ENCODE measurements around the gene ARPC1A.

GRCh38 chr7:99293650-99294049 lies 32.0 kb upstream of the ARPC1A start:
- TF ChIP-seq, protein P1, sequence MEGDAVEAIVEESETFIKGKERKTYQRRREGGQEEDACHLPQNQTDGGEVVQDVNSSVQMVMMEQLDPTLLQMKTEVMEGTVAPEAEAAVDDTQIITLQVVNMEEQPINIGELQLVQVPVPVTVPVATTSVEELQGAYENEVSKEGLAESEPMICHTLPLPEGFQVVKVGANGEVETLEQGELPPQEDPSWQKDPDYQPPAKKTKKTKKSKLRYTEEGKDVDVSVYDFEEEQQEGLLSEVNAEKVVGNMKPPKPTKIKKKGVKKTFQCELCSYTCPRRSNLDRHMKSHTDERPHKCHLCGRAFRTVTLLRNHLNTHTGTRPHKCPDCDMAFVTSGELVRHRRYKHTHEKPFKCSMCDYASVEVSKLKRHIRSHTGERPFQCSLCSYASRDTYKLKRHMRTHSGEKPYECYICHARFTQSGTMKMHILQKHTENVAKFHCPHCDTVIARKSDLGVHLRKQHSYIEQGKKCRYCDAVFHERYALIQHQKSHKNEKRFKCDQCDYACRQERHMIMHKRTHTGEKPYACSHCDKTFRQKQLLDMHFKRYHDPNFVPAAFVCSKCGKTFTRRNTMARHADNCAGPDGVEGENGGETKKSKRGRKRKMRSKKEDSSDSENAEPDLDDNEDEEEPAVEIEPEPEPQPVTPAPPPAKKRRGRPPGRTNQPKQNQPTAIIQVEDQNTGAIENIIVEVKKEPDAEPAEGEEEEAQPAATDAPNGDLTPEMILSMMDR (IDR thresholded peaks at IDR 0.05) = no peak
- TF ChIP-seq, protein P2, sequence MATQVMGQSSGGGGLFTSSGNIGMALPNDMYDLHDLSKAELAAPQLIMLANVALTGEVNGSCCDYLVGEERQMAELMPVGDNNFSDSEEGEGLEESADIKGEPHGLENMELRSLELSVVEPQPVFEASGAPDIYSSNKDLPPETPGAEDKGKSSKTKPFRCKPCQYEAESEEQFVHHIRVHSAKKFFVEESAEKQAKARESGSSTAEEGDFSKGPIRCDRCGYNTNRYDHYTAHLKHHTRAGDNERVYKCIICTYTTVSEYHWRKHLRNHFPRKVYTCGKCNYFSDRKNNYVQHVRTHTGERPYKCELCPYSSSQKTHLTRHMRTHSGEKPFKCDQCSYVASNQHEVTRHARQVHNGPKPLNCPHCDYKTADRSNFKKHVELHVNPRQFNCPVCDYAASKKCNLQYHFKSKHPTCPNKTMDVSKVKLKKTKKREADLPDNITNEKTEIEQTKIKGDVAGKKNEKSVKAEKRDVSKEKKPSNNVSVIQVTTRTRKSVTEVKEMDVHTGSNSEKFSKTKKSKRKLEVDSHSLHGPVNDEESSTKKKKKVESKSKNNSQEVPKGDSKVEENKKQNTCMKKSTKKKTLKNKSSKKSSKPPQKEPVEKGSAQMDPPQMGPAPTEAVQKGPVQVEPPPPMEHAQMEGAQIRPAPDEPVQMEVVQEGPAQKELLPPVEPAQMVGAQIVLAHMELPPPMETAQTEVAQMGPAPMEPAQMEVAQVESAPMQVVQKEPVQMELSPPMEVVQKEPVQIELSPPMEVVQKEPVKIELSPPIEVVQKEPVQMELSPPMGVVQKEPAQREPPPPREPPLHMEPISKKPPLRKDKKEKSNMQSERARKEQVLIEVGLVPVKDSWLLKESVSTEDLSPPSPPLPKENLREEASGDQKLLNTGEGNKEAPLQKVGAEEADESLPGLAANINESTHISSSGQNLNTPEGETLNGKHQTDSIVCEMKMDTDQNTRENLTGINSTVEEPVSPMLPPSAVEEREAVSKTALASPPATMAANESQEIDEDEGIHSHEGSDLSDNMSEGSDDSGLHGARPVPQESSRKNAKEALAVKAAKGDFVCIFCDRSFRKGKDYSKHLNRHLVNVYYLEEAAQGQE (IDR thresholded peaks at IDR 0.05; ENCODE audit: insufficient read depth in 1 of 2, low read depth in 2 of 2, low read length in 1 of 2) = no peak
